GM18517 (cell line): ENCODE results near the gene FBXO2.

ENCODE experiments used
- ATAC-seq: cut with Tn5 transposase; IDR thresholded peaks from one replicate; pipeline ENCODE4 v1.9.1; 2021; ENCODE audit warnings: mild to moderate bottlenecking, moderate library complexity; ENCODE audit not compliant: unreplicated experiment

The FBXO2 gene

DNA sequence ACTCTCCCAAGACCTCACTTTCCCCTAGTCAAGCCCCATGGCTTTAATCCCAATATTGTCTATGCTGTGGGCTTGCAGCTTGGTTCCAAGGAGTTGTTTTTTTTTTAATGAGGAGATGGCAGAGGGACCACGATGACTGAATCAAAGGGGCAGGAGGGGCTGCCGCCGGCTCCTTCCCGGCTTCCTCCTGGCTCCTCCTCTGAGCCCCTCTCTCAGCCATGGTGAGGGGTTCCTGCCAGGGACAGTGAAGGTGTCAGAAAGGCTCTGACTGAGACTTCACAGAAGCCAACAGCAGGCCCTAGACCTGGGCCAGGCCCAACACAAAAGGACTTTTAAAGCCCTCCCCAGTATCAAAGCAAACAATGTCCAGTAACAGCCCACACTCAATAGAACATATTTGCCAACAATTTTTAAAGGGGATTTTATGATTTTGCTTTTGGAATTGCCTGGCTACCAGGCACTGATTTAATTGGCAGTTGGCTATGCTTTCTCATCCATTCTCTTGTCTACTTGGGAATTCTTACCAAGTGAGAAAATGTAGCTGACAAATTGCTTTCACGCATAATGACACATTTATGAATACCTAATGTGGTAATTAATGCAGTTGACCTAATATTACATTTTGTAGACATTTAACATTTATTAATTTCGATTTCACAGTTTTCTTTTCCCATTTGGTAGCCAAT lies 54.2 kb downstream of the FBXO2 start:
- no peak for ATAC-seq

DNA sequence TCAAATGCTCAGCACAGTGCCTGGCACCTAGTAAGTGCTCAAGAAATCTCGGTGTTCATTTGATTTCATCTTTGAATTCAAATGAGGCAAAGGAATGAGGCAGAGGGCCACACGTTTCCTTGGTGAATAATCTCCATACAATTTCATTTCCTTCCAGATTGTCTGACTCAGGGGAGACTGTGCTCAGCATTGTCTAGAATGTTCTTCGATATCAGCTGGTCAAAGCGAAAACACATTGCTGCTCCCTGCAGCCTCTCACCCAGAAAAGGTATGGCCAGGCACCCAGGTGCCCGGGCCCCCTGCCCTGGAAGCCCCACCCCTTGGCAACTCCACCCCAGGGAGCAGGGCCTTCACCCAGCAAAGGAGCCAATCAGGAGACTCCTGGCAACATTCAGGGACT lies 55.8 kb downstream of the FBXO2 start:
- no peak for ATAC-seq
